ENCODE measurements around the gene DTX2.
"Not testable (repeated sequence)": the region's sequence is repeated elsewhere in the genome, so short reads cannot be mapped to it uniquely, and the experiment has no call there.

DNA sequence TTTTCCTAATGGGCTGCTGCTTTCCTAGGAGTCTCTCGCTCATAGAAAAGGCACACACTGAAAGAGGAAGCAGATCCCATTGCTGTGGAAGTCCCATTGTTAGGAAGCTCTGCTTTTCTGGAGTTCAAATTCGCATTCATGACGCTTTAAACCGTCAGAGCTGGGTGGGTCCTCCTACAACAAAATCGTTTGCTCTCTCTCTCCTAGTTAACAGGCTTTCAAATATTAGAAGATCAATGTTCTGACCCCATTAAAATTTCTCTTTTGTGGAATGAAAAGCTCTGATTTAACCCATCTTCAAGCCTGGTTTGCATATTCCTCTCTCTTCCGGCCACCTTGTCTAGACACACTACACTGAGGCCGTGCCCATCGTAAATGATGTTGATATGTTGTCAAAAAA, 81.7 kb downstream of the DTX2 start, which contains the start of gene SPDYE16:
- TF ChIP-seq, protein P1, sequence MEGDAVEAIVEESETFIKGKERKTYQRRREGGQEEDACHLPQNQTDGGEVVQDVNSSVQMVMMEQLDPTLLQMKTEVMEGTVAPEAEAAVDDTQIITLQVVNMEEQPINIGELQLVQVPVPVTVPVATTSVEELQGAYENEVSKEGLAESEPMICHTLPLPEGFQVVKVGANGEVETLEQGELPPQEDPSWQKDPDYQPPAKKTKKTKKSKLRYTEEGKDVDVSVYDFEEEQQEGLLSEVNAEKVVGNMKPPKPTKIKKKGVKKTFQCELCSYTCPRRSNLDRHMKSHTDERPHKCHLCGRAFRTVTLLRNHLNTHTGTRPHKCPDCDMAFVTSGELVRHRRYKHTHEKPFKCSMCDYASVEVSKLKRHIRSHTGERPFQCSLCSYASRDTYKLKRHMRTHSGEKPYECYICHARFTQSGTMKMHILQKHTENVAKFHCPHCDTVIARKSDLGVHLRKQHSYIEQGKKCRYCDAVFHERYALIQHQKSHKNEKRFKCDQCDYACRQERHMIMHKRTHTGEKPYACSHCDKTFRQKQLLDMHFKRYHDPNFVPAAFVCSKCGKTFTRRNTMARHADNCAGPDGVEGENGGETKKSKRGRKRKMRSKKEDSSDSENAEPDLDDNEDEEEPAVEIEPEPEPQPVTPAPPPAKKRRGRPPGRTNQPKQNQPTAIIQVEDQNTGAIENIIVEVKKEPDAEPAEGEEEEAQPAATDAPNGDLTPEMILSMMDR (IDR thresholded peaks at IDR 0.05) = not testable (repeated sequence)
- TF ChIP-seq POLR2A (IDR thresholded peaks at IDR 0.05) = not testable (repeated sequence)

Data from gastroesophageal sphincter (tissue), 3 donors.